ENCODE data around the gene VSIR. TPM values are rescaled to one million over a fixed set of nuclear protein-coding genes. Genes with fewer than 3 reads are reported as not detected.

The VSIR gene
- total and polyA plus RNA-seq, 10 of the 15 experiments (the other 5 are each of a cell fraction or from before 2014, with no cell fraction given): 0.19 to 12.5 (median 6.7) TPM

DNA sequence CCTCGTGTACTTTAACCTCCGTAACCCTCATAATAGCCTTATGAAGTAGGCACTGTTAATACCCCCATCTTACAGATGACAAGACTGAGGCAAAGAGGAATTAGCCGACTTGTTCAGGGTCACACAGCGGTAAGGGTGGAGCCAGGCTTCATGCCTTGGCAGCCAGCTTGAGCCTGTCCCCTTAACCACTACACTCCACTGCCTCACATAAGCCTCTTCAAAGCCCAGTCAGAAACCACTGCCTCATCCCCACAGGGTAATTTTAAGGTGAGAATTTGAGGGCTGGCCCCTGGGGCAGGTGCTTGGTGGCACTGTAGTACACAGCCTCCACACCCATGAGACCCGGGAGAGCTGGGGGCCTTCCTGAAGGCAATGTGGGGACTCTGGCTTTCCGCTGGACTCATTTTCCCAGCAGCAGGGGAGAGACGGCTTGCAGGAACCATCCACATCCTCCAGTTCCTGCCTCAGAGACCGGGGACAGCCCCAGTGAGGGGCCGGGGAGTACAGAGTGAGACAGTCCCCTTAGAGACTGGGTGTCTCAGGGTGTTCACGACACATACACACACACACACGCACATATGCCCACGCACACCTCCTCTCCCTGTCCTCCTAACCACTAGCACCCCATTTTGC is 46.1 kb downstream of the VSIR start (continued):
- TF ChIP-seq, protein P1, sequence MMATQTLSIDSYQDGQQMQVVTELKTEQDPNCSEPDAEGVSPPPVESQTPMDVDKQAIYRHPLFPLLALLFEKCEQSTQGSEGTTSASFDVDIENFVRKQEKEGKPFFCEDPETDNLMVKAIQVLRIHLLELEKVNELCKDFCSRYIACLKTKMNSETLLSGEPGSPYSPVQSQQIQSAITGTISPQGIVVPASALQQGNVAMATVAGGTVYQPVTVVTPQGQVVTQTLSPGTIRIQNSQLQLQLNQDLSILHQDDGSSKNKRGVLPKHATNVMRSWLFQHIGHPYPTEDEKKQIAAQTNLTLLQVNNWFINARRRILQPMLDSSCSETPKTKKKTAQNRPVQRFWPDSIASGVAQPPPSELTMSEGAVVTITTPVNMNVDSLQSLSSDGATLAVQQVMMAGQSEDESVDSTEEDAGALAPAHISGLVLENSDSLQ (IDR thresholded peaks at IDR 0.05): no peak
- TF ChIP-seq SIN3A (IDR thresholded peaks at IDR 0.05; ENCODE audit: low read depth, low read length) (no peak), IRF5 (IDR thresholded peaks at IDR 0.05; ENCODE audit: borderline replicate concordance) (no peak), GATAD2B (conservative IDR thresholded peaks at IDR 0.05; ENCODE audit: low read depth) (peak; percentile 22; the same call in 1 of the 2 replicates), CREM (IDR thresholded peaks at IDR 0.05; ENCODE audit: low read depth) (no peak; the same call in 1 of the 2 replicates), SREBF2 (IDR thresholded peaks at IDR 0.05; ENCODE audit: low read length) (no peak), MTA2 (IDR thresholded peaks at IDR 0.05; ENCODE audit: low read depth) (peak; percentile 52; the same call in 1 of the 2 replicates), IKZF2 (IDR thresholded peaks at IDR 0.05) (peak; percentile 22 to 41; a peak in 2 of 4 replicates), CHD2 (IDR thresholded peaks at IDR 0.05; ENCODE audit: borderline replicate concordance, low read depth, low read length) (no peak), TCF12 (IDR thresholded peaks at IDR 0.05; ENCODE audit: low read depth, low read length) (0 out of 2 replicates have a peak, but pooled peaks have one; percentile 16), MEF2B (IDR thresholded peaks at IDR 0.05; ENCODE audit: partially characterized antibody, poor library complexity, severe bottlenecking) (peak; percentile 78), BCL11A (IDR thresholded peaks at IDR 0.05; ENCODE audit: low read depth, low read length) (no peak), IRF3 (IDR thresholded peaks at IDR 0.05) (no peak), MYB (IDR thresholded peaks at IDR 0.05; ENCODE audit: borderline replicate concordance, low read depth, low read length) (no peak), TAF1 (IDR thresholded peaks at IDR 0.05; ENCODE audit: borderline replicate concordance, low read depth, low read length) (no peak), YY1 (IDR thresholded peaks at IDR 0.05; ENCODE audit: low read depth, low read length) (no peak), BACH1 (IDR thresholded peaks at IDR 0.05; ENCODE audit: borderline replicate concordance) (no peak)
- TF ChIP-seq, protein P2, sequence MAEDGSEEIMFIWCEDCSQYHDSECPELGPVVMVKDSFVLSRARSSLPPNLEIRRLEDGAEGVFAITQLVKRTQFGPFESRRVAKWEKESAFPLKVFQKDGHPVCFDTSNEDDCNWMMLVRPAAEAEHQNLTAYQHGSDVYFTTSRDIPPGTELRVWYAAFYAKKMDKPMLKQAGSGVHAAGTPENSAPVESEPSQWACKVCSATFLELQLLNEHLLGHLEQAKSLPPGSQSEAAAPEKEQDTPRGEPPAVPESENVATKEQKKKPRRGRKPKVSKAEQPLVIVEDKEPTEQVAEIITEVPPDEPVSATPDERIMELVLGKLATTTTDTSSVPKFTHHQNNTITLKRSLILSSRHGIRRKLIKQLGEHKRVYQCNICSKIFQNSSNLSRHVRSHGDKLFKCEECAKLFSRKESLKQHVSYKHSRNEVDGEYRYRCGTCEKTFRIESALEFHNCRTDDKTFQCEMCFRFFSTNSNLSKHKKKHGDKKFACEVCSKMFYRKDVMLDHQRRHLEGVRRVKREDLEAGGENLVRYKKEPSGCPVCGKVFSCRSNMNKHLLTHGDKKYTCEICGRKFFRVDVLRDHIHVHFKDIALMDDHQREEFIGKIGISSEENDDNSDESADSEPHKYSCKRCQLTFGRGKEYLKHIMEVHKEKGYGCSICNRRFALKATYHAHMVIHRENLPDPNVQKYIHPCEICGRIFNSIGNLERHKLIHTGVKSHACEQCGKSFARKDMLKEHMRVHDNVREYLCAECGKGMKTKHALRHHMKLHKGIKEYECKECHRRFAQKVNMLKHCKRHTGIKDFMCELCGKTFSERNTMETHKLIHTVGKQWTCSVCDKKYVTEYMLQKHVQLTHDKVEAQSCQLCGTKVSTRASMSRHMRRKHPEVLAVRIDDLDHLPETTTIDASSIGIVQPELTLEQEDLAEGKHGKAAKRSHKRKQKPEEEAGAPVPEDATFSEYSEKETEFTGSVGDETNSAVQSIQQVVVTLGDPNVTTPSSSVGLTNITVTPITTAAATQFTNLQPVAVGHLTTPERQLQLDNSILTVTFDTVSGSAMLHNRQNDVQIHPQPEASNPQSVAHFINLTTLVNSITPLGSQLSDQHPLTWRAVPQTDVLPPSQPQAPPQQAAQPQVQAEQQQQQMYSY (CRISPR knock-in tag; IDR thresholded peaks at IDR 0.05): no peak
- TF ChIP-seq, protein P3, sequence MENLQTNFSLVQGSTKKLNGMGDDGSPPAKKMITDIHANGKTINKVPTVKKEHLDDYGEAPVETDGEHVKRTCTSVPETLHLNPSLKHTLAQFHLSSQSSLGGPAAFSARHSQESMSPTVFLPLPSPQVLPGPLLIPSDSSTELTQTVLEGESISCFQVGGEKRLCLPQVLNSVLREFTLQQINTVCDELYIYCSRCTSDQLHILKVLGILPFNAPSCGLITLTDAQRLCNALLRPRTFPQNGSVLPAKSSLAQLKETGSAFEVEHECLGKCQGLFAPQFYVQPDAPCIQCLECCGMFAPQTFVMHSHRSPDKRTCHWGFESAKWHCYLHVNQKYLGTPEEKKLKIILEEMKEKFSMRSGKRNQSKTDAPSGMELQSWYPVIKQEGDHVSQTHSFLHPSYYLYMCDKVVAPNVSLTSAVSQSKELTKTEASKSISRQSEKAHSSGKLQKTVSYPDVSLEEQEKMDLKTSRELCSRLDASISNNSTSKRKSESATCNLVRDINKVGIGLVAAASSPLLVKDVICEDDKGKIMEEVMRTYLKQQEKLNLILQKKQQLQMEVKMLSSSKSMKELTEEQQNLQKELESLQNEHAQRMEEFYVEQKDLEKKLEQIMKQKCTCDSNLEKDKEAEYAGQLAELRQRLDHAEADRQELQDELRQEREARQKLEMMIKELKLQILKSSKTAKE (IDR thresholded peaks at IDR 0.05; ENCODE audit: low read depth, poor library complexity, severe bottlenecking): no peak
